K562 (cell line): ENCODE measurements around the gene MCC. TPM values are rescaled to one million over a fixed set of nuclear protein-coding genes. Genes with fewer than 3 reads are reported as not detected.

Experiments
- ATAC-seq: fragments of 200-7000 bp; cut with Tn5 transposase; 3 replicates; pipeline ENCODE4 v1.9.1; 2020; ENCODE audit warnings: moderate library complexity
- BruUV-seq: library from RNA; stranded (reverse); fragments of 400-500 nt; replicated peaks from 2 replicates; lab custom pipeline; 2021; lab: Mats Ljungman, UMichigan
- CTCF ChIA-PET: fragments of 300-600 bp; formaldehyde crosslinking; extraction: SDS; loops from one replicate; lab custom pipeline; 2021; ENCODE audit warnings: low intra/inter-chr PET ratio; lab: Yijun Ruan, JAX
- POLR2A ChIA-PET: fragments of 300-600, 350-650 bp; sonication (Branson Sonifier 250); formaldehyde crosslinking; extraction: SDS; loops from one replicate; lab custom pipeline; 2021; ENCODE audit warnings: antibody characterized with exemption, inconsistent platforms; lab: Yijun Ruan, JAX
- DNase-seq, 4 experiments: peaks; one replicate each; pipeline versions ENCODE4 v3.0.0 to v3.0.0-alpha.2; 2011 to 2018; ENCODE audit warnings: low spot score in 3 of 4, mixed read lengths in 3 of 4; ENCODE audit errors: extremely low read depth in 1 of 4
- FAIRE-seq: peaks from 2 replicates; lab custom pipeline; 2011; peaks lifted over from hg19 to GRCh38; lab: Jason Lieb, UNC
- H2AFZ ChIP-seq: 2 replicates; pipeline ENCODE4 v1.6.0; 2011; ENCODE audit warnings: low read depth, low read length, control low read depth, inconsistent platforms
- H3K27ac ChIP-seq: fragments of 200-600 bp; 3 replicates; pipeline ENCODE4 v1.8.0; 2011; ENCODE audit warnings: low read depth, mild to moderate bottlenecking, control low read depth, inconsistent platforms, low read length, moderate library complexity, mixed read lengths; ENCODE audit errors: extremely low read depth
- H3K27me3 ChIP-seq, 2 experiments: fragments of 300-600 bp in 1 of 2; 2 replicates in 1 of 2; 3 replicates in 1 of 2; pipeline versions ENCODE4 v1.6.0 to v1.8.0; 2011; ENCODE audit warnings: inconsistent platforms in 2 of 2, low read length in 2 of 2, mild to moderate bottlenecking in 1 of 2, mixed read lengths in 1 of 2, moderate library complexity in 1 of 2; ENCODE audit not compliant: control insufficient read depth in 2 of 2, insufficient read depth in 2 of 2
- H3K36me3 ChIP-seq: fragments of 300-600 bp; 3 replicates; pipeline ENCODE4 v1.8.0; 2011; ENCODE audit warnings: mild to moderate bottlenecking, low read length, inconsistent platforms; ENCODE audit not compliant: control insufficient read depth, insufficient read depth
- H3K4me1 ChIP-seq, 2 experiments: fragments of 200-600 bp in 1 of 2; replicated peaks in 1 of 2; 2 replicates in 1 of 2; 3 replicates in 1 of 2; pipeline versions ENCODE4 v1.5.1 to v1.8.0; 2011; ENCODE audit warnings: inconsistent platforms in 2 of 2, low read length in 2 of 2, mild to moderate bottlenecking in 1 of 2, mixed read lengths in 1 of 2, moderate library complexity in 1 of 2; ENCODE audit not compliant: control insufficient read depth in 2 of 2, insufficient read depth in 2 of 2
- H3K4me2 ChIP-seq: 2 replicates; pipeline ENCODE4 v1.6.1; 2011; ENCODE audit warnings: low read length, control low read depth, inconsistent platforms, mixed read lengths; ENCODE audit not compliant: insufficient read depth
- H3K4me3 ChIP-seq: fragments of 200-600 bp; sonication (generic), shearing (Covaris generic); 2 replicates; pipeline ENCODE4 v1.5.1; 2016; ENCODE audit warnings: control low read depth, inconsistent platforms
- H3K79me2 ChIP-seq: fragments of 200-600 bp; 3 replicates; pipeline ENCODE4 v1.8.0; 2011; ENCODE audit warnings: low read length, inconsistent platforms; ENCODE audit not compliant: control insufficient read depth, insufficient read depth
- H3K9ac ChIP-seq, 2 experiments: 2 replicates each; pipeline versions ENCODE4 v1.6.0 to v1.6.1; 2011; ENCODE audit warnings: low read depth in 2 of 2, low read length in 2 of 2, control low read depth in 1 of 2, inconsistent platforms in 1 of 2, mild to moderate bottlenecking in 1 of 2, mixed read lengths in 1 of 2; ENCODE audit not compliant: insufficient read depth in 1 of 2
- H3K9me1 ChIP-seq: one replicate; pipeline ENCODE4 v1.6.0; 2011; ENCODE audit warnings: inconsistent platforms, mild to moderate bottlenecking, low read length, moderate library complexity; ENCODE audit not compliant: control insufficient read depth, insufficient read depth
- H3K9me3 ChIP-seq: replicated peaks from 2 replicates; pipeline ENCODE4 v1.5.1; 2011; ENCODE audit warnings: low read depth, low read length, inconsistent platforms; ENCODE audit not compliant: control insufficient read depth, insufficient read depth
- H4K20me1 ChIP-seq: replicated peaks from 2 replicates; pipeline ENCODE4 v1.6.1; 2011; ENCODE audit warnings: low read length, inconsistent platforms, mixed read lengths; ENCODE audit not compliant: control insufficient read depth, insufficient read depth
- CTCFL ChIP-seq: IDR thresholded peaks from 2 replicates; pipeline ENCODE4 v1.6.1; 2011; ENCODE audit warnings: borderline replicate concordance, low read depth, mild to moderate bottlenecking, moderate library complexity, low read length; ENCODE audit not compliant: insufficient read depth, poor library complexity, severe bottlenecking
- HMBOX1 ChIP-seq: sonication (generic); IDR thresholded peaks from 2 replicates; pipeline ENCODE4 v1.6.1; 2016
- HMG20B ChIP-seq: fragments of 250-450 bp; sonication (Bioruptor Pico); IDR thresholded peaks from 2 replicates; pipeline ENCODE4 v1.5.0; 2021; ENCODE audit warnings: mild to moderate bottlenecking
- MCM7 ChIP-seq, 2 experiments: fragments of 450-650 bp; IDR thresholded peaks; 2 replicates each; pipeline ENCODE4 v1.6.1; 2016 to 2018
- PBX2 ChIP-seq, 2 experiments: IDR thresholded peaks in 1 of 2; conservative IDR thresholded peaks in 1 of 2; 2 replicates each; pipeline ENCODE4 v1.6.1; 2016; ENCODE audit warnings: low read depth in 2 of 2, mild to moderate bottlenecking in 1 of 2, missing compliant biosample characterization in 1 of 2, missing genetic modification characterization in 1 of 2, moderate library complexity in 1 of 2
- PHB ChIP-seq: fragments of 250-450 bp; sonication (Bioruptor Pico); IDR thresholded peaks from 2 replicates; pipeline ENCODE4 v1.5.0; 2021
- SIN3A ChIP-seq, 2 experiments: fragments of 150-350 bp in 1 of 2; IDR thresholded peaks; 2 replicates each; pipeline ENCODE4 v1.6.1; 2011 to 2016; ENCODE audit warnings: borderline replicate concordance in 2 of 2, low read depth in 2 of 2, low read length in 2 of 2, mild to moderate bottlenecking in 2 of 2, moderate library complexity in 2 of 2; ENCODE audit not compliant: control insufficient read depth in 1 of 2
- THRAP3 ChIP-seq: fragments of 450-650 bp; IDR thresholded peaks from 2 replicates; pipeline ENCODE4 v1.6.1; 2016; ENCODE audit warnings: mild to moderate bottlenecking, inconsistent platforms, borderline replicate concordance
- ZNF764 ChIP-seq: fragments of 250-450 bp; sonication (Bioruptor Pico); IDR thresholded peaks from 2 replicates; pipeline ENCODE4 v1.4.0; 2020; ENCODE audit warnings: low read depth, mild to moderate bottlenecking, moderate library complexity
- ZZZ3 ChIP-seq: fragments of 450-650 bp; IDR thresholded peaks from 2 replicates; pipeline ENCODE4 v1.6.1; 2016; ENCODE audit warnings: antibody characterized with exemption, mild to moderate bottlenecking, moderate library complexity
- WGBS: fragments of 100-300 bp; shearing (Covaris generic); methylation state at CpG from one replicate; pipeline ENCODE4 v1.1.6; 2016; ENCODE audit warnings: low coverage, mixed read lengths; ENCODE audit not compliant: insufficient coverage; ENCODE audit errors: missing lambda C conversion rate; 5-methylcytosine and 5-hydroxymethylcytosine counted together
- in situ Hi-C: fragments of 300-500 bp; cut with MboI; formaldehyde crosslinking; loops from 4 replicates; pipeline ENCODE4 v1.15.0; 2018; ENCODE audit warnings: inconsistent platforms, mixed read lengths
- intact Hi-C: fragments of 100-400 bp; cut with micrococcal nuclease; formaldehyde crosslinking; loops from 2 replicates; pipeline ENCODE4 v1.14.2; 2022
- polyA plus RNA-seq, 8 experiments: library from polyadenylated mRNA; depleted of rRNA in 4 of 8; stranded (reverse) in 5 of 8; unstranded in 3 of 8; fragments of >200 nt; fragmentation: Nextera tagmentation in 2 of 8; fragmentation: Illumina TruSeq in 1 of 8; extraction: Ambion mirVana in 2 of 8; extraction: Trizol in 1 of 8; gene quantifications; 2 replicates each; pipeline versions ENCODE4 v1.2.1 to v1.2.3, GENCODE V29; 2011 to 2014; ENCODE audit warnings: inconsistent platforms in 1 of 8, missing spikeins in 1 of 8
- total RNA-seq, 7 experiments: library from RNA; depleted of rRNA in 6 of 7; stranded (reverse); fragments of >200 nt in 6 of 7; fragmentation: Illumina TruSeq in 2 of 7; extraction: Trizol in 2 of 7; gene quantifications; 2 replicates each; pipeline versions ENCODE4 v1.2.1 to v1.2.3, GENCODE V29; 2011 to 2021; ENCODE audit warnings: low replicate concordance in 1 of 7

Gene MCC
- total and polyA plus RNA-seq, 9 of the 15 experiments (the other 6 are each of a cell fraction or from before 2014, with no cell fraction given): 0.04 to 0.24 (median 0.06) TPM; not detected in 1

DNA sequence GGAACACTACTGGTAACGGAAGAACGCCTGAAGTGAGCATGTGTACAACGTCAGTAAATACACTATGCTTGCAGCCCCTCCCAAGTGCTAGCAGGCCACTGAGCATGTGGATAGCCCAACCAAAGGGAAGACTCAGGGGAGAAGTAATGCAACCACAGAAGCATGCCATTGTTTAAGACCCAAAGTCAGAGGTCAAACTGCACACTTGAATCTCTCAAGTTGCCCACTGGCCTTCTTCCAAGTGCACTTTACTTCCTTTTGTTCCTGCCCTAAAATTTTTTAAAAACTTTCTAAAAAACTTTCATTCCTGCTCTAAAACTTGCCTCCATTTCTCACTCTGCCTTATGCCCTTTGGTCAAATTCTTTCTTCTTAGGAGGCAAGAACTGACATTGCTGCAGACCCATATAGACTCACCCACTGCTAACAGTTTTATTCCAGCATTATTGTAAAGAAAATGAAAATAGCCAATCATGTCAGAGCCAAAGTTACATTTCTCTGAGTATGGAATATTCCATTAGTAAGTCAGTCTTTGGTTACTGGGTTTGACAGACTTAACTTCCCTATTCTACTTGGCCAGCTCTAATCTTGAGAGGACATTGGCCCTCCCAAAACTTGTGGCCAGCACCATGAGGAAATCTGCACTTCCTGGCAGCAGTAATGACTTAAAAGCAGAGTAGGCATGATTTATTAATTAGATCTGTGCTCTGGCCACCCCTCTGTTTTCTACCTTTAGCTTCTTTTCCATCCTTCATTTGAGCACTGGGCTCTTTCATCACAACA is 130.4 kb downstream of the MCC start:
- BruUV-seq: no TSS peak
- ATAC-seq: no peak
- no peak for FAIRE-seq
- TF ChIP-seq ZZZ3 (no peak), HMG20B (no peak), ZNF764 (CRISPR knock-in tag) (no peak), PHB (no peak), PBX2 (CRISPR knock-in tag; IDR thresholded peaks at IDR 0.05; ENCODE audit: low read depth) (no peak), PBX2 (tag; conservative IDR thresholded peaks at IDR 0.05; ENCODE audit: low read depth) (no peak), THRAP3 (no peak), MCM7 (IDR thresholded peaks at IDR 0.05) (no peak), HMBOX1 (peak; percentile 51), CTCFL (no peak), SIN3A (IDR thresholded peaks at IDR 0.05; ENCODE audit: borderline replicate concordance in 2 of 2, control insufficient read depth in 1 of 2, low read depth in 2 of 2, low read length in 2 of 2) (no peak)

More for the DNA sequence above, 130.4 kb downstream of the MCC start:
- Histone ChIP-seq H2AFZ (no peak overlapping the region; the same call in 1 of the 2 replicates), H3K27me3 (no peaks in the 10 kb centered on the region), H3K79me2 (no peaks in the 10 kb centered on the region), H3K9me3 (no peaks in the 10 kb centered on the region), H3K27ac (no peak overlapping the region), H3K9ac (no peak overlapping the region), H3K4me1 (no peaks in the 10 kb centered on the region), H4K20me1 (no peaks in the 10 kb centered on the region), H3K4me2 (no peak overlapping the region), H3K9me1 (no peaks in the 10 kb centered on the region), H3K36me3 (no peaks in the 10 kb centered on the region), H3K4me3 (no peak overlapping the region)
- intact Hi-C loops (no loop called here), in situ Hi-C loops (no loop called here)
- POLR2A ChIA-PET: interaction anchor here (0.5 kb wide), 1 partner anchor 73 kb away, joined by 3 read pairs; no protein-coding TSS in a partner anchor
- CTCF ChIA-PET: no interaction called here
- WGBS: 4% methylated on average over 3 of the region's 3 CpGs
- DNase-seq: no peak
